ENCODE data around the gene IFFO2. TPM values are rescaled to one million over a fixed set of nuclear protein-coding genes. Genes with fewer than 3 reads are reported as not detected.

The IFFO2 gene
- total and polyA plus RNA-seq, 2 of the 13 experiments (the other 11 are each of a cell fraction or from before 2014, with no cell fraction given) = 7.3 to 16.7 TPM

DNA sequence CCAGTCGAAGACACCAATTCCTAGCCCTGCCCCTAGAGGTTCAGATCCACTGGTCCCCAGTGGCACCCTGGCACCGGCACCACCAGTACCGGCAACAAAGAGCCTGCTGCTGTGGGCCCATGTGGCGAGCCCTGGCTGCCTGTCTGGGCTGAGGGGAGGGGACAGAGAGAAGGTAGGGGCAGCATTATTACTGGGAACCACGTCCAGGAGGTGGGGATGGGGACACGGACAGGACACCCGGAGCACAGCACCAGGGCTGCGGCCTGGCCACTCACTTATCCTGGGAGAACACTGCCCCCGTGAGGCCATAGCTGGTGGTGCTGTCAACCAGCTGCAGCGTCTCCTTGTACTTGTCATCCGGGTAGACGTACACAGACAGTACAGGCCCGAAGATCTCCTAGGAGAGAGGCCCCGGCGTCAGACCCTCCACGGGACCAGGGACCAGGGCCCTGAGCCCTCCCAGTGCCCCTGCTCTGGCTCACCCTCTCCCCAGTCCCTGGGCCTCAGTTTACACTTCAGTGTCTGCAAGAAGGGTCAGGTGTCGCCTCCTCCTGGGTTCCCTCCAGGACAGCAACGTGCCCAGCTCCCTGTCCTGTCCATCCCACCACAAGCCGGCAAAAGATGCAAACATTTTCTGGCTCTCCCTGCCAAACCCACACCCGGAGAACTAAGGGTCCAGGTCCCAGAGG lies 81.2 kb downstream of the IFFO2 start:
- no peak overlapping the region for H3K9ac ChIP-seq (ENCODE audit: insufficient read depth, low read depth, low read length)
- H3K27ac ChIP-seq (ENCODE audit: extremely low read length, insufficient read depth, low read length) = no peak overlapping the region
- no peaks in the 10 kb centered on the region for H3K27me3 ChIP-seq (ENCODE audit: control insufficient read depth in 1 of 2, insufficient read depth in 2 of 2, low read length in 2 of 2)
- no peak overlapping the region for H3K4me3 ChIP-seq (replicated peaks in 1 of 3; ENCODE audit: insufficient read depth in 1 of 3, low read depth in 2 of 3, low read length in 3 of 3)
- POLR2A ChIA-PET = no interaction called here
- CTCF ChIA-PET (ENCODE audit: low intra/inter-chr PET ratio, low total read pairs) = interaction anchor here (0.7 to 1.2 kb wide), 2 partner anchors 31 to 278 kb away, joined by 3 read pairs; no protein-coding TSS in a partner anchor
- BruUV-seq (replicated peaks) = no TSS peak
- H3K79me2 ChIP-seq (ENCODE audit: insufficient read depth, low read length) = no peaks in the 10 kb centered on the region
- ATAC-seq (peak; percentile 72), DNase-seq (ENCODE audit: low spot score) (peak; percentile 65), FAIRE-seq (peak; percentile 50)
- intact Hi-C loops (cut with micrococcal nuclease; ENCODE audit: unreplicated experiment) (no loop called here), in situ Hi-C loops (cut with HindIII; ENCODE audit: extremely low pct_ligation_motif_present, low pct_unique_long_range_greater_than_20kb) (no loop called here)
- no peaks in the 10 kb centered on the region for H3K4me1 ChIP-seq (ENCODE audit: insufficient read depth, low read length)
- H2AFZ ChIP-seq (ENCODE audit: low read length) = no peak overlapping the region
- no peaks in the 10 kb centered on the region for H3K9me3 ChIP-seq (ENCODE audit: low read length)
- H3K4me2 ChIP-seq (ENCODE audit: low read depth, low read length) = no peak overlapping the region
- peaks cover 29 to 73% of the 10 kb centered on the region in 2 experiments for H3K36me3 ChIP-seq (replicated peaks in 1 of 2; ENCODE audit: control insufficient read depth in 1 of 2, insufficient read depth in 2 of 2, low read length in 2 of 2)
- H4K20me1 ChIP-seq (ENCODE audit: insufficient read depth, low read length) = peaks cover 30% of the 10 kb centered on the region
- 82% methylated on average over 11 of the region's 20 CpGs for WGBS (ENCODE audit: low lambda C conversion rate)
- TF ChIP-seq ZNF788 (CRISPR knock-in tag; IDR thresholded peaks at IDR 0.05; ENCODE audit: borderline replicate concordance) (0 out of 2 replicates have a peak, but pooled peaks have one; percentile 46), AGO2 (optimal IDR thresholded peaks at IDR 0.05; ENCODE audit: low read depth, low read length) (peak; percentile 77), CHD4 (IDR thresholded peaks at IDR 0.05; ENCODE audit: borderline replicate concordance, low read length) (0 out of 2 replicates have a peak, but pooled peaks have one; percentile 64), NR2F2 (IDR thresholded peaks at IDR 0.05; ENCODE audit: borderline replicate concordance, low read depth) (no peak), NONO (IDR thresholded peaks at IDR 0.05) (no peak), NONO (CRISPR knock-in tag; conservative IDR thresholded peaks at IDR 0.05) (0 out of 2 replicates have a peak, but pooled peaks have one; percentile 19), ZBTB38 (CRISPR knock-in tag; IDR thresholded peaks at IDR 0.05) (0 out of 2 replicates have a peak, but pooled peaks have one; percentile 29), RBFOX2 (IDR thresholded peaks at IDR 0.05; ENCODE audit: low read depth, low read length) (0 out of 2 replicates have a peak, but pooled peaks have one; percentile 32), ZFX (CRISPR knock-in tag; IDR thresholded peaks at IDR 0.05; ENCODE audit: low read depth) (peak; percentile 51; the same call in 1 of the 2 replicates), NFIB (CRISPR knock-in tag; IDR thresholded peaks at IDR 0.05; ENCODE audit: borderline replicate concordance) (no peak), ZNF530 (CRISPR knock-in tag; IDR thresholded peaks at IDR 0.05; ENCODE audit: low read depth) (no peak), STAG1 (CRISPR knock-in tag; IDR thresholded peaks at IDR 0.05) (peak; percentile 58), RBM39 (IDR thresholded peaks at IDR 0.05; ENCODE audit: low read depth, low read length, poor library complexity, severe bottlenecking) (peak; percentile 39)
- TF ChIP-seq, protein P1, sequence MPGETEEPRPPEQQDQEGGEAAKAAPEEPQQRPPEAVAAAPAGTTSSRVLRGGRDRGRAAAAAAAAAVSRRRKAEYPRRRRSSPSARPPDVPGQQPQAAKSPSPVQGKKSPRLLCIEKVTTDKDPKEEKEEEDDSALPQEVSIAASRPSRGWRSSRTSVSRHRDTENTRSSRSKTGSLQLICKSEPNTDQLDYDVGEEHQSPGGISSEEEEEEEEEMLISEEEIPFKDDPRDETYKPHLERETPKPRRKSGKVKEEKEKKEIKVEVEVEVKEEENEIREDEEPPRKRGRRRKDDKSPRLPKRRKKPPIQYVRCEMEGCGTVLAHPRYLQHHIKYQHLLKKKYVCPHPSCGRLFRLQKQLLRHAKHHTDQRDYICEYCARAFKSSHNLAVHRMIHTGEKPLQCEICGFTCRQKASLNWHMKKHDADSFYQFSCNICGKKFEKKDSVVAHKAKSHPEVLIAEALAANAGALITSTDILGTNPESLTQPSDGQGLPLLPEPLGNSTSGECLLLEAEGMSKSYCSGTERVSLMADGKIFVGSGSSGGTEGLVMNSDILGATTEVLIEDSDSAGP (CRISPR knock-in tag; IDR thresholded peaks at IDR 0.05; ENCODE audit: borderline replicate concordance) = peak; percentile 35; the same call in 1 of the 2 replicates
- TF ChIP-seq, protein P2, sequence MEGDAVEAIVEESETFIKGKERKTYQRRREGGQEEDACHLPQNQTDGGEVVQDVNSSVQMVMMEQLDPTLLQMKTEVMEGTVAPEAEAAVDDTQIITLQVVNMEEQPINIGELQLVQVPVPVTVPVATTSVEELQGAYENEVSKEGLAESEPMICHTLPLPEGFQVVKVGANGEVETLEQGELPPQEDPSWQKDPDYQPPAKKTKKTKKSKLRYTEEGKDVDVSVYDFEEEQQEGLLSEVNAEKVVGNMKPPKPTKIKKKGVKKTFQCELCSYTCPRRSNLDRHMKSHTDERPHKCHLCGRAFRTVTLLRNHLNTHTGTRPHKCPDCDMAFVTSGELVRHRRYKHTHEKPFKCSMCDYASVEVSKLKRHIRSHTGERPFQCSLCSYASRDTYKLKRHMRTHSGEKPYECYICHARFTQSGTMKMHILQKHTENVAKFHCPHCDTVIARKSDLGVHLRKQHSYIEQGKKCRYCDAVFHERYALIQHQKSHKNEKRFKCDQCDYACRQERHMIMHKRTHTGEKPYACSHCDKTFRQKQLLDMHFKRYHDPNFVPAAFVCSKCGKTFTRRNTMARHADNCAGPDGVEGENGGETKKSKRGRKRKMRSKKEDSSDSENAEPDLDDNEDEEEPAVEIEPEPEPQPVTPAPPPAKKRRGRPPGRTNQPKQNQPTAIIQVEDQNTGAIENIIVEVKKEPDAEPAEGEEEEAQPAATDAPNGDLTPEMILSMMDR (CRISPR knock-in tag; IDR thresholded peaks at IDR 0.05) = peak; percentile 83
- TF ChIP-seq, protein P3, sequence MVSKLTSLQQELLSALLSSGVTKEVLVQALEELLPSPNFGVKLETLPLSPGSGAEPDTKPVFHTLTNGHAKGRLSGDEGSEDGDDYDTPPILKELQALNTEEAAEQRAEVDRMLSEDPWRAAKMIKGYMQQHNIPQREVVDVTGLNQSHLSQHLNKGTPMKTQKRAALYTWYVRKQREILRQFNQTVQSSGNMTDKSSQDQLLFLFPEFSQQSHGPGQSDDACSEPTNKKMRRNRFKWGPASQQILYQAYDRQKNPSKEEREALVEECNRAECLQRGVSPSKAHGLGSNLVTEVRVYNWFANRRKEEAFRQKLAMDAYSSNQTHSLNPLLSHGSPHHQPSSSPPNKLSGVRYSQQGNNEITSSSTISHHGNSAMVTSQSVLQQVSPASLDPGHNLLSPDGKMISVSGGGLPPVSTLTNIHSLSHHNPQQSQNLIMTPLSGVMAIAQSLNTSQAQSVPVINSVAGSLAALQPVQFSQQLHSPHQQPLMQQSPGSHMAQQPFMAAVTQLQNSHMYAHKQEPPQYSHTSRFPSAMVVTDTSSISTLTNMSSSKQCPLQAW (CRISPR knock-in tag; IDR thresholded peaks at IDR 0.05) = 0 out of 2 replicates have a peak, but pooled peaks have one; percentile 14
